NCI-H460 (cell line): Measurements from ENCODE around the gene TRIM33. TPM values are rescaled to one million over a fixed set of nuclear protein-coding genes. Genes with fewer than 3 reads are reported as not detected.

ENCODE experiments used
- DNase-seq: peaks from one replicate; pipeline ENCODE4 v3.0.0-alpha.2; 2016; ENCODE audit warnings: low read depth; ENCODE audit errors: extremely low read depth
- polyA plus RNA-seq: library from polyadenylated mRNA; depleted of rRNA; stranded (reverse); fragments of >200 nt; gene quantifications from 2 replicates; pipeline ENCODE4 v1.2.3, GENCODE V29; 2014; cell fraction: nucleus; rRNA removed
- total RNA-seq: library from RNA; depleted of rRNA; stranded (reverse); fragments of >200 nt; shearing (Covaris generic); gene quantifications from 2 replicates; pipeline ENCODE4 v1.2.3, GENCODE V29; 2014; rRNA removed

Gene TRIM33
- 15.2 and 18.4 TPM in 2 replicates for total RNA-seq
- polyA plus RNA-seq, result 10.4 and 16.2 TPM in 2 replicates

DNA sequence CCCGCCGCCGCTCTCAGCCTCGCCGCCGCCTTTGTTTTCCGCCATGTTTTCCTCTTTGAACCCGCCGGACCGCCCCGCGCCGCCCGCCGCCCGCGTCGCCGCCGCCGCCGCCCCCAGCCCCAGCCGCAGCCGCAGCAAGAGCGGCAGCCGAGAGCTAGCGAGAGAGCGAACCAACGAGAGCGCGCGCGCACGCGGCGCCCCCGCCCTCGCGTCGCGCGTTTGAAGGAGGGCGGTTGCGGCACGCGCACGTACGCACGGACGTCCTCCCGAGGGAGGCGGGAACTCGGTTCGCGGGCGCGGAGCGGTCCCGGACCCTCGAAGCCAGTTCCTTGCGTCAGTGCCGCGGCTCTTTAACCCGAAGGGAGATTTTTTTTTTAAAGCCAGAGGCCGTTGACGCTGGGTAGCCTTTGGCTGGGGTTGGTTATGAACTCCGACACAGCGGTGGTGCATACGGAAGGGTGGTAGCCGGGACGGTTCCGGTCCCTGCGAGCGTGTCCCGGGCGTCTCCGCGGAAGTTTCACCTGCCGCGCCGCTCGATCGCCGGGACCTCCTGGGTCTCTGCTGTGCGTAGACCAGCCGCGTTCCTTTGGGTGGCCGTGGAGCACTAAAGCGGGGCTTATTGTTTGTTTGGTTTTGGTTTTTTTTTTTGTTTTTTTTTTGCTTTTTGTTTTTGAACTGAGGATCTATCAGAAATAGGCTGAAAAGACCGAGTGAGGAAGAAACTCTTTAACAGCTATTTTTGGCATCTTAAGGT lies at the start of gene TRIM33:
TSS of gene TRIM33 (minus strand) at position 172 of the 754 bp plus-strand sequence. CDS start at position 45, 127 bp downstream.
- DNase-seq, result peak; percentile 75

DNA sequence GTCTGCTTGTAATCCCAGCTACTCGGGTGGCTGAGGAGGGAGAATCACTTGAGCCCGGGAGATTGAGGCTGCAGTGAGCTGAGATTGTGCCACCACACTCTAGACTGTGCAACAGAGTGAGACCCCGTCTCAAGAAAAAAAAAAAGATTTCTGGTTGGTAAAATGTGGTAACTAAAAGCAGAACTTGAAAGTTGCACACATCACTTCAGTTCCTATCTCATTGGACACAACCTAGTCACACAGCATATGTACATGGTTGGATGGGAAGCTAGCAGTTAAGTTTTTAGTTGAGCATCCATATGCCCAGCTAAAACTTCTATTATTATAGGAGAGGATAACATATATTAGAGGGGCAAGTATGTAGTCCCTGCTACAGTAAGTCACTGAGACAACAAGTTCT lies 48.4 kb upstream of the TRIM33 start:
- DNase-seq, result no peak

DNA sequence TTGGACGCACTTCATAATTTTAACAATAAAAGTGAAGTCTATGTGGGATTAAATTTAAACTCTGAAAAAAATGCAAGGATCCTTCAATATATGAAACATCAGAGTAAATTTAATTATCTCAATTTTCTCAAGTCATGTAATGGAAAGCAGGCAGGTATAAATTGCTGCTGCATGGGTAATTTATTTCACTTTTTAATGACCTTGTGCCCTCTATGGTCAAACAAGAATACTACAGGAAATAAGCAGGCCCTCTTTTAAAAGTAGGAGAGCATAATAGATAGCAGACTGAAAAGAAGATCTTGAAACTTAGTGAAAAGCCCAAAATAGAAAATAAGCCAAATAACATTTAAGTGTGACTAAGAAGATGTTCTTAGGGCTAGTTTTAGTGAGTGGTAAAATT lies 47.5 kb upstream of the TRIM33 start:
- no peak for DNase-seq

DNA sequence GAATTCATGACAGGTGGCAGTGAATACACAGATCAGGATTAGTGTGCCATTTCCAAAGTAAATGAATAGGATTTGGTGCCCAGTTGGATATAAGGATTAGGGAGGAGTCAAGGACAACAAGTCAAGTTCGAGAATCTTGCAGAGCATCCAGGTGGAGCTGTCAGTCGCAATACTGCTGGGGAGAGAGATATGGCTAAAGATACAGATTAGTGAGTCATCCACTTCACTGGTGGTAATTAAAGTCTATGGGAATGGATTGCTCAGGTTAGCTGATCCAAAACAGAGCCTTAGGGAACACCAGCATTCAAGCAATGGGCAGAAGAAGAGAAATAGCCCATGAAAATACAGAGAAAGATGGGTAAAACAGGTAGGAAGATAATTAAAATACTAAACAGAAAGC lies 43.6 kb upstream of the TRIM33 start:
- DNase-seq, result no peak

DNA sequence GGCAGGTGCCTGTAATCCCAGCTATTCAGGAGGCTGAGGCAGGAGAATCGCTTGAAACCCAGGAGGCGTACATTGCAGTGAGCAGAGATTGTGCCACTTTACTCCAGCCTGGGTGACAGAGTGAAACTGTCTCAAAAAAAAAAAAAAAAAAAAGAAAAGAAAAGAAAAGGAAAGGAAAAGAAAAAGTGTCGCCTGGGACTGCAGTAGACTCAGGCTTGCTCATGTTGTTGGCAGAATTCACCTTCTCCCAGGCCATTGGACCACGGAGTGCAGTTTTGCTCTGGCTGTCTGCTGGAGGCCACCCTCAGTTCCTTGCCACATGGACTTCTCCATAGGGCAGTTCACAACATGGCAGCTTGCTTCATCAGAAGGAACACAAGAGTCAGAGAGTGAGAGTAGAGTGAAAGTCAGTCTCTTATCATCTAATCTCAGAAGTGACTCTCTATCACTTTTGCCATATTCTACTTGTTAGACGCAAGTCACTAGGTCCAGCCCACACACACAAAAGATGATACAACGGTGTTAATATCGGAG lies 41.2 kb upstream of the TRIM33 start:
- DNase-seq, result no peak

DNA sequence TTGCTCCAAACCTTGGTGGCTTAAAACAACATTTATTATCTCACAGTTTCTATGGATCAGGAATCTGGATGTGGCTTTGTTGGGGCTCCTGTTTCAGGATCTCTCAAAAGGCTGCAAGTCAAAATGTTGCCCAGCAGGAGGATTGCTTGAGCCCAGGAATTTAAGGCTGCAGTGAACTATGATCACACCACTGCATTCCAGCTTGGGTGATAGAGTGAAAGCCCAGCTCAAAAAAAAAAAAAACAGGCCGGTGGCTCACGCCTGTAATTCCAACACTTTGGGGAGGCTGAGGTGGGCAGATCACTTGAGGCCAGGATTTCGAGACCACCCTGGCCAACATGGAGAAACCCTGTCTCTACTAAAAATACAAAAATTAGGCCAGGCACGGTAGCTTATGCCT lies 40.4 kb upstream of the TRIM33 start:
- no peak for DNase-seq

DNA sequence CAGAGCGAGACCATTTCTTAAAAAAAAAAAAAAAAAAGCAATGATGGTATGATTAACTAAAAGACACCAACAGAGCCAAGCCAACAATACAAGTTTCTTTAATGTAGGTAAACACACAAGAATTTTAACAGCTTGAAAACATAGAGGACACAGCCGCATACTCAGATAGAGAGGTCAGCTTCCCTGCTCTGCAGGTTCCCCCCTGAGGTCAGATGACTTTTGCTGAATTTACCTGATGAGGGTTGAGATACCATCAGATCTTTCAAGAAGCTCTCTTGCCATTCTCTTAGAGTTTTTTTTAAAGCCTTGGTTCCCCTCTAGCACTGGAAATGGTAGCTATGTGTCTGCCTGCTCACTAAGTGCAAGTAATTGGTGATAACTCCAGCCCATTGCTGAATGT lies 39.3 kb upstream of the TRIM33 start:
- no peak for DNase-seq

DNA sequence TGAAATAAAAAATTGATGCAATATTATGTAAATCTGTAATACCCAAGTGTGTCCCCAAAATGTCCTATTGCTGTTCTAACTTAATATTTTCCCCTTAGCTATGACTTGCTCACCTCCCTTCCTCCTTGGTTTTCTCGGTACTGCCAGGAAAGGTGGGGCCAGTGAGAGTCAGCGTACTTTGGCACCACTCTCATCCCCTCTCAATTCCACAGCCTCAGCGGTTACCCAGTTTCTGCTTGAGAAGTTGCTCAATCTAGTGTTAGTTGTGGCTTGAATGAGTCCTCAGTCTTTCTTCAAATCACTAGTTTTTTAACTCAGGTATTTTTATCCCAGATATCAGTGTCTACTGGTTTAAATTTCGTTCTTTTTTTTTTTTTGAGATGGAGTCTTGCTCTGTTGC lies 38.1 kb upstream of the TRIM33 start:
- DNase-seq, result no peak

DNA sequence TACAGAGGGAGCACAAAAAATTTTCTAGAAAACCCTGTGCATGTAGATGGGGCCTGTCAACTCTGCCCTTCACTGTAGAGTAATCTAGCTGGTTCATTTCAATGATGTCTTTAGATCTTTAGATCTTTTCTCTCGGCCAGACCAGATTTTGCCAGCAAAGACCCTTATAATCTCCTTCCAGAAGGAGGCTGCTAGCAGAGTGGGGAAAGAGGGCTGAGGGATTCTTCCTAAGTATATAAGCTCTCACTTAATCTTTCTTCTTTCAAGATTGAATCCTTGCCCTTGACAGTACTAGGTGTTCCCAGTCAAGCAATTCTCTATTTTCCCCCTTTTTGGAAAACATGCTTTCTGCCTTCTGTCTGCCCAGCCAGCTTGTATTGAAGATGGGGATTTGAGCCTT lies 36.1 kb upstream of the TRIM33 start:
- no peak for DNase-seq

DNA sequence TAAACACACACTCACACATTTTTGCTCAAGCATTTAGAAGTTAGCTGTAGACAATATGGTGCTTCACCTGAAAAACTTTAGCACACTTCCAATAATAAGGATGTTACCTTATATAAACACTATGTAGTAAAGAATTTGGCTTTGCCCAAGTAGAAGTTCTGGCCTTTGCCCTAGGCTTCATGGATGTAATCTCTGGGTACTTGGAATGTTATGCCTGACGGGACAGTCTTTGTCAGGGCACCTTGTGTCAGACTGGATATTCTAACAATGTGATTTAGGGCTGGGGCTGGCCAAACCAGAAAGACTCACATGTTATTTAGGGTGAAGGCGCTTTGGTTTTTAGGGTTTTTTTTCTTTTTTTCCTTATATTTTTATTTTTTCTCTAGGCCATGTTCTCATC lies 34.8 kb upstream of the TRIM33 start:
- DNase-seq, result no peak

DNA sequence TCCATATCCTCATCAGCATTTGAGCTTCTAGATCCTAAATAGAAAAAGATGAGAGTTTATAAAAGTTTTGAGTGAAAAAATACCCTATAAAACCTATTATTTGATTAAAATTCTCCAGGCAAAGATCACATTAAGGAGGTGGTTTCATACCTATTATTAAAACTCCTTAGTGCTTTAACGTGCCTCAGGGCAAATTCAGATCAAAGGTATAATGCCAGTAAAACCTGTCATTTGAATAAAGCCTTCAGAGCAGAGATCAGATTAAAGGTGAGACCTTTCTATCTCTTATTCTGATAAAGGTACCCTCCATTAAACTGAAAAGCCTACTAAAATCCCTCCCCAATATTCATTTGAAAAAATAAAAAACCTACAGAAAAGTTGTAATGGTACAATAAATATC lies 34.3 kb upstream of the TRIM33 start:
- DNase-seq, result no peak

DNA sequence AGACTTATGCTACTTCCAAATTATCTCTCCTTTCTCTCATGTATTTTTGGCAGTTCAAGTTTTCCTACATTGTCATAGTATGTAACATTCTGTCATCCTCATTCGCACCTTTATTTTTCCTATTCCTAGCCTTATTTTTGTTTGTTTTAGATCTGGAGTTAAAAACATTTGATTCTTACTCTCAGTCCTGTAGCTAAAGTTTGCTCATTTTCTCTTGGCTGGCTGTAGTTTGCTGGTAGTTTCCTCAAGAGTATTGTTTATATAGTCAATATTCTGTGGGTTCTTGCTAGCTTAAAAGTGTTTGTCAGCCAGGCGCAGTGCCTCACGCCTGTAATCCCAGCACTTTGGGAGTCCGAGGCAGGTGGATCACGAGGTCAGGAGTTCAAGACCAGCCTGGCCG lies 29.8 kb upstream of the TRIM33 start:
- DNase-seq, result no peak

DNA sequence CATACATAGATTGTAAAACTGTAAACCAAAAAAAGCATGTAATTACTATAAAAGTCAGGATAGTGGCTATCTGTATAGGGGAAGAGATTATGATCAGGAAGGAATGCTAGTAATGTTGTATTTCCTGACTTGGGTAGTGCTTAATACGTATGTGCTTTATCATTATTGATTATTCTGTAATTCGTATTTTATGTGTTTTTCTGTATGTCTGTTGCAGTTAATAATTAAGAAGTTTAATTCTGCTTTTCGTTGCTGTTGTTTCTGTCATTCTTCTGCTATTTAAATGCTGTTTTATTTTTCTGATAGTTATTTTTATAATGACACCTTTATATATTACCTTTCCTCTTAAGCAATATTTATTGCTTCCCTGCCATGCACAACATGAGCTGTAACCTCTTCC lies 29.3 kb upstream of the TRIM33 start:
- no peak for DNase-seq

DNA sequence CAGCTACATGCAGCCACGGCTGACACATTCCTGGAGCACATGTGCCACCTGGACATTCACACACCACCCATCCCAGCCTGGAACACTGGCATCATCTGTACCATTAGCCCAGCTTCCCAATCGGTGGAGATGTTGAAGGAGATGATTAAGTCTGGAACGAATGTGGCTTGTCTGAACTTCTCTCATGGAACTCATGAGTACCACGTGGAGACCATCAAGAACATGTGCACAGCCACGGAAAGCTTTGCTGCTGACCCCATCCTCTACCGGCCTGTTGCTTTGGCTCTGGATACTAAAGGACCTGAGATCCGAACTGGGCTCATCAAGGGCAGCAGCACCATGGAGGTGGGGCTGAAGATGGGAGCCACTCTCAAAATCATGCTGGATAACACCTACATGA lies 25.0 kb upstream of the TRIM33 start:
- DNase-seq, result no peak

DNA sequence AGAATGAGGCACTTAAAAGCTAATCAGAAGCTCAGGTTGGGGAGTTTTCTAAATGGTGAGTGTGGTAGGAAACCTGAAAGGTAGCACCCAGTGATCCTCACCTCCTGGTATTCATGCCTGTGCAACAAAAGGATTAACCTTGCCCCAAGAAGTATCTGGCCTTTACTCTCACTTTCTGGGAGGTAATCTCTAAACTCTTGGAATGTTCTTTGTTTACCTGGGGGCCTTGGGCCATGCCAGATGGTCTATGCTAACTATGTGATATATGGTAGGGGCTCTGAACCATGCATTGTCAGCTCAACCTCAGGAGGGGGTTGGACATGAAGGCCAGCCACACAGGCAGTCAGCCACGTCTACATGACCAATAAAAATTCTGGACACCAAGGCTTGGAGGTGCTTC lies 24.4 kb upstream of the TRIM33 start:
- no peak for DNase-seq

DNA sequence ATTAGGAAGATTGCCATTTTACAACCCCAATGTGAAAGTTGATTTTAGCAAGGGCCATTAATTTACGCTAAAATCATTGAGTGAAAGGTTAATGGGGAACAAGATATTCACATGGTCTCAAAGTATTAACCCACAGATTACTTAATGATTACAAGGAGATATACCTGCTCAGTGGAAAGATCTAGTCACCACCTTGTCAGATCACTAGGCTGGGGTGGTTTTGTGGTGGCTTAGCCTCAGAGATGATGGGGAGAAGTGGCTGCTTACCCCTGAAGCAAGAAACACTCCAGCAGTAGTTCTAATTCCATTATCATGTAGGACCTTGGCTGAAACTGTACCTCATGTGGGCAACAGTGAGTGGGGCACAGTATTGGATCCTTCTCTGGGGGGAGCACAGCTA lies 20.1 kb upstream of the TRIM33 start:
- DNase-seq, result no peak

DNA sequence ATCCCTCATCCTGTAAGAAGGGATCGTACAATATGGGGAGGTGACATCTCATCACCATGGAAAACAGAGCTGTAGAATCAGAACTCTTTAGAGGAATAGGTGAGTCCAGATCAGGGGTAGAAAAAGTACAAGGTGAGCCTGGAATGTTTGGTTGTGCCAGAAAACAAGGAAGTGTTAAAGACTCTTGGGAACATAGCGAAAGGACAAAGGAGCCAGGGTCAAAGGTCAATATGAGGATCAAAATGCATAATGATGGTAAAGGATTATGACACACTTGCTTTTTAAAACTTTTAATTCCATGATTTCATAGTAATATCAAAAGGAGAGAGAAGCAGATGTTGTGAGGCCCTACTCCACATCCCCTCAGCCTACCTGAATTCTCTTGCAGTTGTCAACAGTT lies 19.2 kb upstream of the TRIM33 start:
- no peak for DNase-seq

DNA sequence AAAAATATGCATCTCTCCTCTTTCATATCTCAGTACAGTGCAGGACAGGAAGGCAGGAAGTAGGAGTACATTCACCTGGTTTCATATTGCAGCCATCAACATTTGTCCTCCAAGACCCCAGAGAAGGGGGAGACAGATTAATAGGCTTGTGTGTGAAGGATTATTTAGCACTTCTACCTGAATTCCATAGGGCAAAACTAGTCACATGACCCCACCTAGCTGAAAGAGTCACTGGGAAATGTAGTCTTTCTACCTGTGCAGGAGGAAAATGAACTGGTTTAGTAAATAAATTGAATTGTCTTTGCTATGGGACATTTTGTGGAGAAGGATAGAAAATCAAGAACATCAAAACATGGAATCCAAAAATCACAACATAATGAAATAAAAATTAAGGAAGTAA lies 13.9 kb upstream of the TRIM33 start:
- DNase-seq, result no peak

DNA sequence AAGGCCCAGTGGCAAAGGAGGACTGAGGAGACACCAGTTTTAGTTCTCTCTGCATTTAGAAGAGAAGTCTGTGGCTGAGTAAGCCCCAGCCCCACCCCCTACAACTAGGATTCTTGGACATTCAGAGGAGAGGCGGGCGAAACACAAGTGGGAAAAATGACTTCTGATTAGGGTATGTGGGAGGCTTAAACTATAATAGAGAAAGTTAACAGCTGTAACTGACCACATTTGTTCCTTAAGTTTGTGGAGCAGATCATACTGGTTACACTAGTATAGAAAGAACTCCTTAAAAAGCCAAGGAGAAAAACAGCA lies 11.2 kb upstream of the TRIM33 start:
- DNase-seq, result no peak

DNA sequence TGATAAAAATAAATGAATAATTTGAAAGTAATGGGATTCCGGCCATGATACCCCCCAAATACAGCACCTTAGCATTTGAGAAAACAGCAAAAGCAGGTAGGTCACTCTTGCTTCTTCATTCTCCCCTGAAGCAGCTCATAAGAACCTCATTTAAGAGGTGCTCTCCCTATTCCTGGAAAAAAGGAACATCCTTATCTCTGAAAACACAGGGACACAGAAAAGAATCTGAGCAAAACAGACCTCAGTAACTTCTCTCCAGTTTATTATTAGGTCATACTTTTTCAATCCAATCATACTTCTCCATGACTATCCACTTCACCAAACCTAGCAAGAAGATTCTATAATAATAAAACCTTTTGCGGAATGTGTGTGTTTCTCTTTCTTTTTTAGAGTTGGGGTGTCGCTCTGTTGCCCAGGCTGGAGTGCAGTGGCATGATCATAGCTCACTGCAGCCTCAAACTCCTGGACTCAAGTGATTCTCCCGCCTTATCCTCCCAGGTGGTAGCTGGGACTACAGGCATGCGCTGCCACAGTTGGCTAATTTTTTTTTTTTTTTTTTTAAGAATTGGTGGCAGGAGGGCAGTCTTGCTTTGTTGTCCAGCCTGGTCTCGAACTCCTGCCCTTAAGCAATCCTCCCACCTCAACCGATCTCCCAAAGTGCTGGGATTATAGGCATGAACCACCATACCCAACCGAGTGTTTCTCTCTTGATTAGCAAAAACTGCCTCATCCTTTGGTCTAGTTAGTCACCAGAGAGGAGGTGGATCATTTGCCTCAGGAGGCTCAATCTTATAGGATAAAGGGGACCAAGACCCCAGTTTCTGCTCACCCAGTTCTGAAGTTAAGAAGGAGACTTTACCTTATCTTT lies 10.6 kb upstream of the TRIM33 start:
- DNase-seq, result no peak

DNA sequence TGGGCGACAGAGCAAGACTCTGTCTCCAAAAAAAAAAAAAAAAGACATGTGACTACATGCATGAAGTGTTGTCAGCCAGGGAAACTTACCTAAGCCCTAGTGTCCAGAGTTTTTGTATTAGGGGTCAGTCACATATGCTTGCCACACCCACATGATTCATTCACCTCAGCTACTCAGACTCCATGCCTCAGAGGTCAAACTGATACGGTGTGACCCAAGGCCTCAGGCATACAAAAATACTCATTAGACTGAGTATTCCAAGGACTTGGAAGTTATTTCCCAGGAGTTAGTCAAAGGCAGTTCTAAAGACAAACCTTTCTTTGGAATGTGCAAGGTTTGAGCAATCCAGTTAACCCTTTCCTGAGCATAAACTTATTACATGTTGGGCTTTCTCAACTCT lies 6.3 kb upstream of the TRIM33 start:
- no peak for DNase-seq
